22Rv1 (cell line): Measurements from ENCODE around the gene MAMLD1.

ENCODE experiments used
- H3K27ac ChIP-seq: fragments of 450-650 bp; 2 replicates; pipeline ENCODE4 v1.5.1; 2017
- CTCF ChIP-seq: fragments of 450-650 bp; IDR thresholded peaks from 2 replicates; pipeline ENCODE4 v1.5.1; 2017; ENCODE audit warnings: mild to moderate bottlenecking
- ZFX ChIP-seq: fragments of 450-650 bp; IDR thresholded peaks from 2 replicates; pipeline ENCODE4 v1.6.1; 2017; ENCODE audit warnings: antibody characterized with exemption, borderline replicate concordance

Gene MAMLD1

DNA sequence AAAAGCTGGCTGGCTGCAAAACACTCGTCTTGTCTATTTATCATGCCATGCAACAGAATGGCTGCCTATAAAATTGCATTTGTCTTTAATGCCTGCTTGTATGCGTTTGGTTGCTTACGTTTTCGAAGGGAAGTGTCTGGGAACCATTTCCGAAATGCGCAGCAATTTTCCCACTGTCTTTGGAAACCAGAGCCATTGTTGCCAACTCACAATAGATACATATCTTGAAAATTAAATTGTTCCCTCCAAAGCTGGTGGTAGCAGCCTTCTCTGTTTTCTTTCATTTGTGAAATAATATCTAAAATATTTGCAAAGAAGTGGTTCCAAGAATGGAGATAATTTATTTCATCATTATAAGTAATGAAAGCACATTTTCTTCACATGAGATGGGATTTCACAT lies 53.4 kb downstream of the MAMLD1 start:
- TF ChIP-seq ZFX (no peak), CTCF (no peak)
- H3K27ac ChIP-seq, result no peak overlapping the region

DNA sequence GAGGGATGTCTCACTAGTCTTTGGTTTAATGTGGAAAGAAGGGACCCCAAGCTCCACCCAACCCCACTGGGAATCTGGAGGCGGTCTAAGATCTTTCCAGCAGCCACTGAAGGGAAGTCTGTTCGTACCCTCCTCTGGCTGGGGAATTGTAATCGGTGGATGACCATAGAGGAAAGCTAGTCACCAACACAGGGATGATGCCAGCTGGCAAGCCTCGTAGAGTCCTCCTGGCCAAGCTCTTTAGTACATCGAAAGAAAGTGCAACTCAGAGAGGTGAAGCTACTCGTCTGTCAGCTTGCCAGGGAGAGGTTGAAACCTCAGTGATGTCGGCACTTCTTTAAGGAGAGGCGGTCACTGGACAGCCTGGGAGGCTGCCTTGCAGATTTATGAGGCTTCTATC lies 58.7 kb downstream of the MAMLD1 start:
- no peak overlapping the region for H3K27ac ChIP-seq
- TF ChIP-seq ZFX (no peak), CTCF (no peak)

- H3K27ac ChIP-seq, result no peak overlapping the region
- TF ChIP-seq CTCF (no peak), ZFX (no peak)
Observed at GRCh38 chrX:150429594-150429993, 66.5 kb downstream of the MAMLD1 start.

DNA sequence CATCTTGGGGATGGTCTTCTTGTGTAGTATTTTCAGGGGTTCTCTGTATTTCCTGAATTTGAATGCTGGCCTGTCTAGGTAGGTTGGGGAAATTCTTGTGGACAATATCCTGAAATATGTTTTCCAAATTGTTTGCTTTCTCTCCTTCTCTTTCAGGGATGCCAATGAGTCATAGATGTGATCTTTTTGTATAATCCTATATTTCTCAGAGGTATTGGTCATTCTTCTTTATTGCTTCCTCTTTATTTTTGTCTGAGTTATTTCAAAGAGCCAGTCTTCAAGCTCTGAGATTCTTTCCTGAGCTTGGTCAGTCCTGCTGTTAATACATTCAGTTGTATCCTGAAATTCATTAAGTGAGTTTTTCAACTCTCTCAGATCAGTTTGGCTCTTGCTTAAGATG lies 73.1 kb downstream of the MAMLD1 start:
- H3K27ac ChIP-seq, result no peak overlapping the region
- TF ChIP-seq ZFX, result no peak
- no peak for TF ChIP-seq CTCF

GRCh38 chrX:150438165-150438564 lies 75.0 kb downstream of the MAMLD1 start:
- TF ChIP-seq CTCF (no peak), ZFX (no peak)
- H3K27ac ChIP-seq, result no peak overlapping the region

- TF ChIP-seq CTCF (no peak), ZFX (no peak)
- no peak overlapping the region for H3K27ac ChIP-seq
Observed at GRCh38 chrX:150446151-150446550, 83.0 kb downstream of the MAMLD1 start.

- TF ChIP-seq ZFX (no peak), CTCF (no peak)
- no peak overlapping the region for H3K27ac ChIP-seq
Observed at GRCh38 chrX:150446995-150447394, 83.9 kb downstream of the MAMLD1 start.
